HG03135 (cell line): Measurements from ENCODE around the gene PPARD.
"Not testable (repeated sequence)": the region's sequence is repeated elsewhere in the genome, so short reads cannot be mapped to it uniquely, and the experiment has no call there.

ENCODE experiments used
- ATAC-seq: cut with Tn5 transposase; IDR thresholded peaks from one replicate; pipeline ENCODE4 v1.9.1; 2021; ENCODE audit warnings: mild to moderate bottlenecking, moderate library complexity; ENCODE audit not compliant: unreplicated experiment

PPARD gene

DNA sequence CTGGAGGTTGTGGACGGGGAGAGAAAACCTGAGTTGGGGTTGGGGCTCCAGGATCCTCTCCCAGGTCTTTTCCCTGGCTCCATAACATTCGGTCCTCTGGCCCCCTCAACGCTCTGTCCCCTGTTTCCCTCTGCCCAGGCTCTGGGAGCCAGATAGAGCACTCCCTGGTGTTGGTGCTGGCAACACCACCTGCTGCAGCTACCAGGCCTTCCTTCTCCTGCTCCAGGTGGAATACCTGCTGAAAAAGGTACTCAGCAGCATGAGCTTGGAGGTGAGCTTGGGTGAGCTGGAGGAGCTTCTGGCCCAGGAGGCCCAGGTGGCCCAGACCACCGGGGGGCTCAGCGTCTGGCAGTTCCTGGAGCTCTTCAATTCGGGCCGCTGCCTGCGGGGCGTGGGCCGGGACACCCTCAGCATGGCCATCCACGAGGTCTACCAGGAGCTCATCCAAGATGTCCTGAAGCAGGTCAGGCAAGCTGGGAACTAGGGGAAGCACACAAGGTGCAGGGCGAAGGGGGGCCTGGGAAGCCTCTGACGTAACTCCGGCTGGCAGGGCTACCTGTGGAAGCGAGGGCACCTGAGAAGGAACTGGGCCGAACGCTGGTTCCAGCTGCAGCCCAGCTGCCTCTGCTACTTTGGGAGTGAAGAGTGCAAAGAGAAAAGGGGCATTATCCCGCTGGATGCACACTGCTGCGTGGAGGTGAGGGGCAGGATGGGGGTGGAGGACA is 30.1 kb upstream of the PPARD start:
- ATAC-seq: no peak

DNA sequence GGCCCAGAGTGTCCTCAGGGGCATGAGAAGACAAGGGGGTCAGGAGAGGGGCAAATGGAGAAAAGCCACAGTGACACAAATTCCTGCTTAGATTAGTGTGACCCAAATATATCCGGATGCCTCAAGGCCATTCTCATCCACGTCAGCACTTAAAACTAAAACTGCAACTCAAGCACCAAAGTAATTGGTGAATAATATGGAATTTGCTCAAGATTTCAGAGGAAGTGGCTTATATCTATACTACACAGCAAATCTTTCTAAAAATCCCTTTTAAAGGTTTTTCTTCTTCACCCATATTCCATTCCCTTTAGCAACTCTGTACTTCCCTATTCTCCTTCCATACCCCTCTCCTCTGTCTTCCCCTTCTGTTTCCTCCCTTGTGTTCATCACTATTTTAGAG is 29.6 kb upstream of the PPARD start:
- ATAC-seq: no peak

DNA sequence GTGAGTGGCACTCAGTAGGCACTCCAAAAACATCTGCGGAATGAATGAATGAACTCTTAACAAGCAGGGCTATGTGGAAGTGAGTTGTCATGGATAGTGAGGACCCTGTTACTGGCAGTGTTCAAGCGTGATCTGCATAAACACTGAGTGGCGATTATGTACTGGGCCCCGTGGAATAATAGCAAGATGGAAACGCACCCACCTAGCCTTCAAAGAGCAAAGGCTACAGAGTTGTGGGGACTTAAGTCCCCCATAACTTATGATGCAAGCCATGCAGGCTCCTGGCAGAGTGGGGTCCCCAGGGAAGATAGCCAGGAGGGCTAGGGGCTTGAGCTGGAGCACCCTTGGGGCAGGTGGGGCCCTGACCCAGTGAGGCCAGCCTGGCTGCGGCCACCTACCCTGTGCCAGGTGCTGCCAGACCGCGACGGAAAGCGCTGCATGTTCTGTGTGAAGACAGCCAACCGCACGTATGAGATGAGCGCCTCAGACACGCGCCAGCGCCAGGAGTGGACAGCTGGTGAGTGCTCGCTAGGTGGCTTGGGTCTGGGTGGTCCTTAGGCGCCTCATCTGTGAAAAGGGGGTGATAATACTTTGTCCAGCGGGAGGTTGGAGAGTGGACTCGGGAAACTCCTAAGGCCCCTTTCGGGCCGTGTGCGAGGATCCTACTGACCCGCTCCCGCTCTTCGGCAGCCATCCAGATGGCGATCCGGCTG is 24.7 kb upstream of the PPARD start:
- ATAC-seq: no peak

DNA sequence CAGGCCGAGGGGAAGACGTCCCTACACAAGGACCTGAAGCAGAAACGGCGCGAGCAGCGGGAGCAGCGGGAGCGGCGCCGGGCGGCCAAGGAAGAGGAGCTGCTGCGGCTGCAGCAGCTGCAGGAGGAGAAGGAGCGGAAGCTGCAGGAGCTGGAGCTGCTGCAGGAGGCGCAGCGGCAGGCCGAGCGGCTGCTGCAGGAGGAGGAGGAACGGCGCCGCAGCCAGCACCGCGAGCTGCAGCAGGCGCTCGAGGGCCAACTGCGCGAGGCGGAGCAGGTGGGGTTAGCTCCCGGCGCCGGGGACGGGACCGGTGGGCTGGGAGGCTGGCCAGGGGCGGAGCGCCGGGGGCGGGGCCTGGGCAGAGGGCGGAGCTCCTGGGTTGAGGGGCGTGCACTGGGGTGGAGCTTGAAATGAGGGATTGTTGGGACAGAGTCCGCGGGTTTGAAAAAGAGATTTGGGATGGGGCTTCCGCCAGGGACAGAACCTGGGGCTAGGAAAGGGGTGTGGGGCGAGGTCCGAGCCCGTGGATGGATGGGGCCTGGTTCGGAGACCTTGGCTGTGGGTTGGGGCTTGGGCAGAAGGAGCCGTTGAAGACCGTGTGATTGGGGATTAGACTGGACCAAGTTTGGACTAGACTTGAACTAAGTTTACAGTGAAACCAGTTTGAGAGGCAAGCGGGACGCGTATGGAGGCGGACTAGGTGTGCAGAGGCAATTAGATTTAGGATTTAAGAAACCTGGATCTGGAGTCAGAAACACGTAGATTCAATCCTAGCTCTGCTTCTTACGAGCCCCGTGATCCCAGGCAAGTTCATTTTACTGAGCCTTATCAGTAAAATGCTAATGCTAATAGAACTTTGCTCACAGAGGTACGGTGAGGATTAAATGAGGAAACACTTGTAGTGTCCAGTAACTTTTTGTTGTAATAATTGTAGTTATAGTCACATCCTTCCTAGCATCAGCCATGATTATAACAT is 23.9 kb upstream of the PPARD start:
- ATAC-seq: no peak

DNA sequence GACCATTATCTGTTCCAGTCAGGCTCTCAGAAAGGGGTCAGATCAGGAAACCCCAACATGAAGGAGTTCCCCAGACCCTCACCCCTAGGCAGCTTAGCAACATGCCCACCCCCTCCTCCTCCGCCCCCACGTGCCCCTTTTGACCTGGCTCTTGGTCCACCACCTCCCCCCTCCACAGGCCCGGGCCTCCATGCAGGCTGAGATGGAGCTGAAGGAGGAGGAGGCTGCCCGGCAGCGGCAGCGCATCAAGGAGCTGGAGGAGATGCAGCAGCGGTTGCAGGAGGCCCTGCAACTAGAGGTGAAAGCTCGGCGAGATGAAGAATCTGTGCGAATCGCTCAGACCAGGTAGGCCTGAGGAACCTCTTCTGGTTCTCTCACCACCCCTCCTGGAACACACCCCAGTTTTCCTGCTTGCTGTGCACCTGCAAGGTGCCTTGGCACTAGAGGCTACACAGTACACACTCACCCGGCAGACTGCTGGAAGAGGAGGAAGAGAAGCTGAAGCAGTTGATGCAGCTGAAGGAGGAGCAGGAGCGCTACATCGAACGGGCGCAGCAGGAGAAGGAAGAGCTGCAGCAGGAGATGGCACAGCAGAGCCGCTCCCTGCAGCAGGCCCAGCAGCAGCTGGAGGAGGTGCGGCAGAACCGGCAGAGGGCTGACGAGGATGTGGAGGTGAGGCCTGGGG is 22.9 kb upstream of the PPARD start:
- ATAC-seq: no peak

DNA sequence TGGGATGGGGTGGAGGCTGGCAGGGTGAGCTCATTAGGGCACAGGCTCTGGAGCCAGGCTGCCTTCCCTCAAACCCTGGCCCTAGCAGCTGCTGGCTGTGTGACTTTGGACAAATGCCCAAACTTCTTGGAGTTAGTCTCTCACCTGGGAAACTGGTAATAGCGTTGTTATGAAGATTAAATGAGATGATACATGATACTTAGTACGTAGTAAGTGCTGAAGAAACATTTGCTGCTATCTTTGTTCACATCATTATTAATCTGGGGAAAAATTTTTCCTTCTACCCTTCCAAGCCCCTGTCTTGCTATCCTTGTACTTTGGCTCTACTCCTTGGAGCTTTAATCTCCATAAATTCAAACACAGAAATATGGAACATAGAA is 22.3 kb upstream of the PPARD start:
- ATAC-seq: no peak

DNA sequence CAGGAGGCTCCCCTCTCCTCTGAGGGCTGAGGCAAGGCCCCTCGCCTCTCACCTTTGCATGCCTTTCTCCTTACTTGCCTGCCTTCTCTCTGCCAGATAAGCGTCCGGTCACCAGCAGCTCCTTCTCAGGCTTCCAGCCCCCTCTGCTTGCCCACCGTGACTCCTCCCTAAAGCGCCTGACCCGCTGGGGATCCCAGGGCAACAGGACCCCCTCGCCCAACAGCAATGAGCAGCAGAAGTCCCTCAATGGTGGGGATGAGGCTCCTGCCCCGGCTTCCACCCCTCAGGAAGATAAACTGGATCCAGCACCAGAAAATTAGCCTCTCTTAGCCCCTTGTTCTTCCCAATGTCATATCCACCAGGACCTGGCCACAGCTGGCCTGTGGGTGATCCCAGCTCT is 21.3 kb upstream of the PPARD start:
- ATAC-seq: no peak

DNA sequence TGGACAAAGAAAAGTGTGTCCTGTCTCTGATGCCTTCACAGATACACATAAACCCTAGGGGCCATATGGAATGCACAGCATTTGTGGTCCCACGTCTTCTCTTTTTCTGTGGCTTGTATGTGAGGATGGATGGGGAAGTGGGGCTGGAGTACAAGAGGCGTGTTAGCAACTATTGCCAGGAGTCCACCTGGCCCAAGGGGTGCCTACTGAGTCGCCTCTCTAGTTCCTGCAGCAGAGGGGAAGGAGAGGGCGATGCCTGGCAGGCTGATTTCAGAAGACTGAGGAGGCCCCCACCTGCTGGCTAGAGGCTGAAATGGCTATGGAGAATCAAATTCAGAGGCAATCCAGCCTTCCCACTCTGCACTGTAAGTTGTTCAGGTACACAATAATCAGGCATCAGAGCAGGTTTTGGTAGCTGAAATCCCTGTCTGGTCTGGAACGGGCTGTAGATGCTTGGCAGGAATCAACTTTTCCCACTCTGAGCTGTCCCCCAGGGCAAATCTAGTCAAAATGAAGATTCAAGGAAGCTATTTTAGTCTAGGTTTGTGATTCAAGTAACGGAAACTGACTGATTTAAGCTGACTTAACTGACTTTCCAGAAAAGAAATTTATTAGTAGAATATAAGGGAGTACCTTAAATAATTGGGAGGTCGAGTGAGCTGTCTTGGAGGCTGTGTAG is 14.9 kb upstream of the PPARD start:
- no peak for ATAC-seq

DNA sequence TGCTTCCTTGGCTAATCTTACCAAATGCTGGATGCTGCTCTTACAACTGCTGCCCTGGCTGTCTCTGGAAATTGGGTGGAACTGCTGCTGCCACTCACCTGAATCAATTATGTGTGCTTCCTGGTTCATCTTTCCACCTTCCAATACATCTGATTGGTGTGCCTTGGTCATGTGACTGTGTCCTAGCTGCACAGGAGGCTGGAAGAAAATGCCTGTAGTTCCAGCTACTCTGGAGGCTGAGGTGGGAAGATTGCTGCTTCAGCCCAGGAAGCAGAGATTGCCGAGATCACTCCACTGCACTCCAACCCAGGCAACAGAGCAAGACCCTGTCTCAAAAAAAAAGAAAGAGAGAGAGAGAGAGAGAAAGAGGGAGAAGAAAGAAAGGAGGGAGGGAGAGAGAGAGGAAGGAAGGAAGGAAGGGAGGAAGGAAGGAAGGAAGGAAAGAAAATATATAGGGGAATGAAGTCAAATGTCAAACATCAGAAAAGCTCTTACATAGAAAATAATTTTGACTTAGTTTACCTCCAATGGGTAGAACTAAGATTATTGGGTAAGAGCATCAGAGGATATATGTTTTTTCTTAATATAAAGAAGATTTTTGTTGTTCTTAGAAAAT is 14.1 kb upstream of the PPARD start:
- ATAC-seq: no peak

DNA sequence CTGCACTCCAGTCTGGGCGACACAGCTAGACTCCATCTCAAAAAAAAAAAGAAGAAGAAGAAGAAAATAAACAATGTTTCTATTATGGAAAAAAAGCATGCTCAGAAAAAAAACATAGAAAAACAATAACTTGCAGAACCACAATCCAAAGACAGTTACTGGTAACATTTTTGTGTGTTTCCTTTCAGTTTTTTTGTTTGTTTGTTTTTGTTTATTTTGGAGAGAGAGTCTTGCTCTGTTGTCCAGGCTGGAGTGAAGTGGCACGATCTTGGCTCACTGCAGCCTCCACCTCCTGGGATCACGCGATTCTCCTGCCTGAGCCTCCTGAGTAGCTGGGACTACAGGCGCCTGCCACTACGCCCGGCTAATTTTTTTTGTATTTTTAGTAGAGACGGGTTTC is 13.4 kb upstream of the PPARD start:
- ATAC-seq: not testable (repeated sequence)

DNA sequence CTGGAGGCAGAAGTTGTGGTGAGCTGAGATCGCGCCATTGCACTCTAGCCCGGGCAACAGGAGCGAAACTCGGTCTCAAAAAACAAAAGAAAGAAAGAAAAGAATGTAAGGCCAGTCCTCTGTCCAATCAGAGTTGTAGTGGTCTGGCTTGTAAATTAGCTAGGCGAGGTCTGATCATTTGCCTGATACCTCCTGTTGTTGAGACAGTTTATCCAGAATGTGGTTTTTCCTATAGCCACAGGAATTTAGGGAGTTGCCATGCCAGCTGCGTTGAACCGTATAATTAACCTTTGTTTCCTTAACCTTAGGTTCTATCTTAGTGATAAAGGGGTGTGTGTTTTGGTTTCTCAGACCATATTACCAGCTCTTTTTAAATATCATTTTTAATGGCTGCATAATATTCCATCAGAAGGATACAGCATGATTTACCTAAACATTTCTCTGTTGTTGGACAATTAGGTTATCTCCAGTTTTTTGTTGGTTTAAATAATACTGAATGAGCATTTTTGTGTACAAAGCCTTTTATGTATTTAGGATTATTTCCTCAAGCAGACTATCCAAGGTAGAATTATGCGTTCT is 11.7 kb upstream of the PPARD start:
- ATAC-seq: no peak

DNA sequence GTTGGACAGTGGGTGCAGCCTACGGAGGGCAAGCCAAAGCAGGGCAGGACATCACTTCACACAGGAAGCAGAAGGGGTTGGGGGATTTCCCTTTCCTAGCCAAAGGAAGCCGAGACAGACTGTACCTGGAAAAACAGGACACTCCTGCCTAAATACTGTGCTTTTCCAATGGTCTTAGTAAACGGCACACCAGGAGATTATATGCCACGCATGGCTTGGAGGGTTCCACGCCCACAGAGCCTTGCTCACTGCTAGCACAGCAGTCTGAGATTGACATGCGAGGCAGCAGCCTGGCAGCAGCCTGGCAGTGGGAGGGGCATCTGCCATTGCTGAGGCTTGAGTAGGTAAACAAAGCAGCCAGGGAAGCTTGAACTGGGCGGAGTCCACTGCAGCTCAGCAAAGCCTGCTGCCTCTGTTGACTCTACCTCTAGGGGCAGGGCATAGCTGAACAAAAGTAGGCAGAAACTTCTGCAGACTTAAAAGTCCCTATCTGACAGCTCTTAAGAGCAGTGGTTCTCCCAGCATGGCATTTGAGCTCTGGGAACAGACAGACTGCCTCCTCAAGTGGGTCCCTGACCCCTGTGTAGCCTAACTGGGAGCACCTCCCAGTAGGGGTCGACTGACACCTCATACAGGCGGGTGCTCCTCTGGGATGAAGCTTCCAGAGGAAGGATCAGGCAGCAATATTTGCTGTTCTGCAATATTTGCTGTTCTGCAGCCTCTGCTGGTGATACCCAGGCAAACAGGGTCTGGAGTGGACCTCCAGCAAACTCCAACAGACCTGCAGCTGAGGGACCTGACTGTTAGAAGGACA is 10.1 kb upstream of the PPARD start:
- not testable (repeated sequence) for ATAC-seq

DNA sequence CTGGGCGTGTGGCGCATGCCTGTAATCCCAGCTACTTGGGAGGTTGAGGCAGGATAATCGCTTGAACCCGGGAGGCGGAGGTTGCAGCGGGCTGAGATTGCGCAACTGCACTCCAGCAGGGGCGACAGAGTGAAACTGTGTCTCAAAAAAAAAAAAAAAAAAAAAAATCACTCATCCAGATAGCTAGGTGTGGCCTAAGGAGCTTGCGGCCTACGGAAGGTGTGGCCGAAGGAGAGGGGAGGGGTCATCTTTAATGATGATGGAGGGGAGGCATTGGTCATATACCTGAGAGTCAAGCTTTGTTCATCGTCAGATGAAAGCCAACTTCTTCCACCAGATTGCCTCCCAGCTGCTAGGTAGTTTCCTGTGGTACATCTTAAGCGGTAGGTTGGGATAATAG is 801 bp upstream of the PPARD start:
- ATAC-seq: no peak

DNA sequence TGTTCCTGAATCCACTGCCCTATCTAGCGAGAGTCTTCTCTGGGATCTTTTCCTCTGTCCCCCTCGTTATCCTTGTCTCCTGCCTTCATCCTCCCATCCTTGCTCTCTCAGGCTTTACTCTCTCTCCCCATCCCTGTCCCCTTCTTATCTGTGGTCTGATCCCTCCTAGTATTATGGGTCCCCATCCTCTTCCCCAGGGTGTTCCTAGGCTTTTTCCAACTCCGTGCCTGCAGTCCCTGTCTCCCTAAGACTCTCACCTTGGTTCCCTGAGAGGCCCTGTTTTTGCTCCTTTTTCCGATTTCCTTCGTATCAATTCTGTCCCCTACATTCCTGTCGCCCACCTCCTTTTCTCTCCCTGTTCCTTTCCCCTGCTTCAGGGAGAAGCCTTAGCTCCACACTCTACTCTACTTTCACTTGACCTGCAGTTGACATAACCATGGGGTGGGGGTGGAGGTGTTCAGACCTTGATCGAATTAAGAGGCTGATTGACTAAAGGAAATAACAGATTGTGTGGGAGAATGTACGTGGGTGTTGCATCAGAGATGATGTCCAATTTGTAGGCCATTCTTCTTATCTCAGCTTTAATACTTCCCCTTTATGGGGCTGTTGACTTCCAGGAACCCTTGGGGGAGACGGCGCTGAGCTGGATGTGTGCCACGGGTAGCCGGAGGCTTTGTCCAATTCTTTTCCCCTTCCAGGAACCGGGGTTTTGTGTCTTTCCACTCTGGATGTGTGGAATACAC is 905 bp downstream of the PPARD start:
- no peak for ATAC-seq

DNA sequence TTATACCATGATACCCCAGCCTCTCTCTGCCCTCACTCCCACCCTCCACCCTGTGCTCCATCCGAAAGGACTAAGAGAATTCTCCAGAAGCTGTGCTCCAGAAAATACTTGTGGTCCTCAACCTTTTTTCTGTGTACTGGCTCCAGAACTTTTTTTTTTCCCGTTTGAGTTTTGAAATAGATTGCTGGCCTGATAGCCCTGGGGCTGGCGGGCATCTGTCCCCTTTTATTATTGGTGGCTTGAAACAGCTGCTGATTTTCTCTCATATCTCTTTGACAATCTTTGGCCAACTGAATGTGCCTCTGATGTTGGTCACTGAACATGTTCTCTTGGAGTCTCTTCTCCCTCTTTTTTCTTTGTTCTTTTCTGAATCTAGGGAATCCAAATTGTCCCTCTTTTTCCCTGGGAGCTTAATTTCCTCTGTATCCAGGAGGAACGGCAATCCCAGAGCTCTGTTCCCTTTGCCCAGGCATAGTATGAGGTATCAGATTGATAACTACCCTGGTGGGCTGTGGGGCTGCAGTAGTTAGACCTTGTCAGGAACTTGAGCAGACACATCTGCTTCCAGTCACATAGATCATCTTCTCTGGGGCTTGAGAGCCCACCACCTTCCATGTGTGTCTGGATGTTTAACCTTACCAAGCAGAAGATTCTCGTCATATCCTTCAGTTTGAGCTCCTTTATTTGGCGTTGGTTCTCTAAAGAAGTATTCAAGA is 1.6 kb downstream of the PPARD start:
- ATAC-seq: no peak

DNA sequence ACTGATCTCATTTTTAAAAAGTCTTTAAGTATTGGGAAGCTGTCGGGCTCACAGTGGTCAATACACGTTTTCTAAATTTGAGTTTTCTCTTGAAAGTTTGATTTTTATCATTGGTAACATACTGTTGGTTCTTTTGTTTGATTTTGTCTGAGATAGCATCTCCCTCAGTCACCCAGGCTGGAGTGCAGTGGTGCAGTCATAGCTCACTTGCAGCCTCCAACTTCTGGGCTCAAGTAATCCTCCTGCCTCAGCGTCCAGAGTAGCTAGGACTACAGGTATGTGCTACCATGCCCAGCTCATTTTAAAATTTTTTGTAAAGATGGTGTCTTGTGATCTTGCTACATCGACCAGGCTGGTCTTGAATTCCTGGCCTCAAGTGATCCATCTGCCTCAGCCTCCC is 9.1 kb downstream of the PPARD start:
- ATAC-seq: no peak

DNA sequence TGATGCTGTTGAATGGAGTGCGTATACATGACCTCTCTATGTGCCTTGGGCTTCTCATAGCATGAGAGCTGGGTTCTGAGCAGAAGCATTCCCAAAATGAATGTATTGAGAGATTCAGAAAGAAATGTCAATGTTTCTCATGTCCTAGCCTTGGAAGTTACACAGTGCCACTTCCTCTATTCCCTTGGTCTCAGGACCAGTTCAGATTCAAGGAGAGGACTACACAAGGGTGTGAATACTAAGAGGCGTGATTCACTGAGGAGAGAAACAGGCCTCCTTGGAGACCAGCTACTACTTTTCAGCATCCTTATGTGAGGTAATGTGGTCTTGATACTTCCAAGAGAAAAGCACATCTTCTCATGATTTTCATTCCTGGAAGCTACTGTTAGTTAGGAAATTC is 10.4 kb downstream of the PPARD start:
- no peak for ATAC-seq
